HepG2 (cell line): Measurements from ENCODE around the gene GCLC. TPM values are rescaled to one million over a fixed set of nuclear protein-coding genes. Genes with fewer than 3 reads are reported as not detected.

Source experiments
- CCAR2 ChIP-seq: fragments of 200-400 bp; formaldehyde crosslinking; optimal IDR thresholded peaks from 2 replicates; pipeline ENCODE3; 2018; ENCODE audit warnings: low read depth, mild to moderate bottlenecking, low read length, moderate library complexity
- ESRRA ChIP-seq: sonication (generic); formaldehyde crosslinking; IDR thresholded peaks from 2 replicates; pipeline ENCODE4 v1.5.1; 2020; ENCODE audit warnings: mild to moderate bottlenecking, low read depth, missing genetic modification reagents
- FOXA1 ChIP-seq, 2 experiments: fragments of 450-650 bp in 1 of 2; sonication (generic) in 1 of 2; formaldehyde crosslinking in 1 of 2; IDR thresholded peaks; 2 replicates each; pipeline versions ENCODE4 v1.4.0 to v1.6.1; 2016 to 2020; ENCODE audit warnings: missing genetic modification reagents in 1 of 2
- JDP2 ChIP-seq: sonication (generic); formaldehyde crosslinking; IDR thresholded peaks from 2 replicates; pipeline ENCODE4 v1.8.1; 2022; ENCODE audit warnings: missing genetic modification reagents, borderline replicate concordance
- KAT2B ChIP-seq: fragments of 150-350 bp; IDR thresholded peaks from 2 replicates; pipeline ENCODE4 v1.6.1; 2014; ENCODE audit warnings: low read depth, low read length, borderline replicate concordance
- MED1 ChIP-seq: sonication (generic); formaldehyde crosslinking; IDR thresholded peaks from 2 replicates; pipeline ENCODE4 v1.4.0; 2020; ENCODE audit warnings: missing genetic modification reagents
- MEF2D ChIP-seq: sonication (generic); formaldehyde crosslinking; IDR thresholded peaks from 2 replicates; pipeline ENCODE4 v1.5.1; 2020; ENCODE audit warnings: mild to moderate bottlenecking, missing genetic modification reagents
- MTF1 ChIP-seq: sonication (generic); formaldehyde crosslinking; IDR thresholded peaks from 2 replicates; pipeline ENCODE4 v1.5.0; 2020; ENCODE audit warnings: missing genetic modification reagents
- NCOA5 ChIP-seq: sonication (generic); formaldehyde crosslinking; IDR thresholded peaks from 2 replicates; pipeline ENCODE4 v1.4.0; 2020; ENCODE audit warnings: missing genetic modification reagents
- ONECUT2 ChIP-seq: sonication (generic); formaldehyde crosslinking; IDR thresholded peaks from 2 replicates; pipeline ENCODE4 v1.4.0; 2020; ENCODE audit warnings: missing genetic modification reagents
- PLRG1 ChIP-seq: fragments of 450-650 bp; conservative IDR thresholded peaks from 2 replicates; pipeline ENCODE4 v1.6.1; 2016
- REL ChIP-seq: sonication (generic); formaldehyde crosslinking; conservative IDR thresholded peaks from 2 replicates; pipeline ENCODE4 v1.8.0; 2022; ENCODE audit warnings: mild to moderate bottlenecking, missing genetic modification reagents, moderate library complexity
- SAFB2 ChIP-seq: sonication (generic); formaldehyde crosslinking; IDR thresholded peaks from 2 replicates; pipeline ENCODE4 v1.5.1; 2020; ENCODE audit warnings: missing genetic modification reagents, low read depth, mild to moderate bottlenecking, borderline replicate concordance
- SNRNP70 ChIP-seq: fragments of 200-400 bp; formaldehyde crosslinking; IDR thresholded peaks from 2 replicates; pipeline ENCODE4 v1.6.1; 2017; ENCODE audit warnings: mild to moderate bottlenecking, low read depth, low read length, moderate library complexity
- SRSF4 ChIP-seq: fragments of 200-400 bp; formaldehyde crosslinking; IDR thresholded peaks from one replicate; pipeline ENCODE4 v1.6.1; 2018; ENCODE audit warnings: mild to moderate bottlenecking, low read depth, low read length, moderate library complexity; ENCODE audit not compliant: poor library complexity, severe bottlenecking
- ZEB1 ChIP-seq: IDR thresholded peaks from 2 replicates; pipeline ENCODE4 v1.6.1; 2012; ENCODE audit warnings: mild to moderate bottlenecking, low read depth, inconsistent platforms; ENCODE audit not compliant: insufficient replicate concordance
- ZNF143 ChIP-seq: sonication (generic); formaldehyde crosslinking; IDR thresholded peaks from 2 replicates; pipeline ENCODE4 v1.4.0; 2020; ENCODE audit warnings: missing genetic modification reagents
- ZNF225 ChIP-seq: sonication (generic); formaldehyde crosslinking; IDR thresholded peaks from 2 replicates; pipeline ENCODE4 v1.4.0; 2020; ENCODE audit warnings: mild to moderate bottlenecking, missing genetic modification reagents
- ZNF296 ChIP-seq: sonication (generic); formaldehyde crosslinking; conservative IDR thresholded peaks from 2 replicates; pipeline ENCODE4 v1.5.0; 2020; ENCODE audit warnings: mild to moderate bottlenecking, missing genetic modification reagents
- ZNF354B ChIP-seq: sonication (generic); formaldehyde crosslinking; IDR thresholded peaks from 2 replicates; pipeline ENCODE4 v1.8.0; 2022; ENCODE audit warnings: mild to moderate bottlenecking, missing genetic modification reagents
- ZNF451 ChIP-seq: sonication (generic); formaldehyde crosslinking; IDR thresholded peaks from 2 replicates; pipeline ENCODE4 v1.5.0; 2020; ENCODE audit warnings: mild to moderate bottlenecking, missing genetic modification reagents
- ZNF562 ChIP-seq: sonication (generic); formaldehyde crosslinking; IDR thresholded peaks from 2 replicates; pipeline ENCODE4 v1.8.0; 2022; ENCODE audit warnings: missing genetic modification reagents, borderline replicate concordance
- ZNF672 ChIP-seq: sonication (generic); formaldehyde crosslinking; IDR thresholded peaks from 2 replicates; pipeline ENCODE4 v1.8.1; 2022; ENCODE audit warnings: missing genetic modification reagents
- ZSCAN25 ChIP-seq: sonication (generic); formaldehyde crosslinking; IDR thresholded peaks from 2 replicates; pipeline ENCODE4 v1.8.0; 2022; ENCODE audit warnings: mild to moderate bottlenecking, missing genetic modification reagents
- polyA plus RNA-seq, 8 experiments: library from polyadenylated mRNA; depleted of rRNA in 3 of 8; stranded (reverse) in 7 of 8; unstranded in 1 of 8; fragments of >200 nt; fragmentation: Illumina TruSeq in 4 of 8; extraction: Trizol in 4 of 8; gene quantifications; 2 replicates each; pipeline versions ENCODE4 v1.2.1 to v1.2.3, GENCODE V29; 2011 to 2016; ENCODE audit warnings: low read depth in 4 of 8, missing spikeins in 1 of 8, mixed read lengths in 1 of 8; ENCODE audit not compliant: insufficient read depth in 1 of 8
- total RNA-seq, 5 experiments: library from RNA; depleted of rRNA; stranded (reverse); fragments of >200 nt; fragmentation: Illumina TruSeq; extraction: Trizol; gene quantifications; 2 replicates each; pipeline ENCODE4 v1.2.3, GENCODE V29; 2016; ENCODE audit warnings: low read depth in 1 of 5
- TF ChIP-seq, protein P1 (sequence below): sonication (generic); formaldehyde crosslinking; IDR thresholded peaks from 2 replicates; pipeline ENCODE4 v1.5.0; 2020; ENCODE audit warnings: missing genetic modification reagents
- TF ChIP-seq, protein P2 (sequence below): sonication (generic); formaldehyde crosslinking; conservative IDR thresholded peaks from 2 replicates; pipeline ENCODE4 v1.4.0; 2020; ENCODE audit warnings: missing genetic modification reagents
- TF ChIP-seq, protein P3 (sequence below): sonication (generic); formaldehyde crosslinking; IDR thresholded peaks from 2 replicates; pipeline ENCODE4 v1.5.1; 2020; ENCODE audit warnings: missing genetic modification reagents, mild to moderate bottlenecking, borderline replicate concordance

The GCLC gene
- total and polyA plus RNA-seq, 2 of the 13 experiments (the other 11 are each of a cell fraction or from before 2014, with no cell fraction given) = 35.3 to 84.6 TPM

DNA sequence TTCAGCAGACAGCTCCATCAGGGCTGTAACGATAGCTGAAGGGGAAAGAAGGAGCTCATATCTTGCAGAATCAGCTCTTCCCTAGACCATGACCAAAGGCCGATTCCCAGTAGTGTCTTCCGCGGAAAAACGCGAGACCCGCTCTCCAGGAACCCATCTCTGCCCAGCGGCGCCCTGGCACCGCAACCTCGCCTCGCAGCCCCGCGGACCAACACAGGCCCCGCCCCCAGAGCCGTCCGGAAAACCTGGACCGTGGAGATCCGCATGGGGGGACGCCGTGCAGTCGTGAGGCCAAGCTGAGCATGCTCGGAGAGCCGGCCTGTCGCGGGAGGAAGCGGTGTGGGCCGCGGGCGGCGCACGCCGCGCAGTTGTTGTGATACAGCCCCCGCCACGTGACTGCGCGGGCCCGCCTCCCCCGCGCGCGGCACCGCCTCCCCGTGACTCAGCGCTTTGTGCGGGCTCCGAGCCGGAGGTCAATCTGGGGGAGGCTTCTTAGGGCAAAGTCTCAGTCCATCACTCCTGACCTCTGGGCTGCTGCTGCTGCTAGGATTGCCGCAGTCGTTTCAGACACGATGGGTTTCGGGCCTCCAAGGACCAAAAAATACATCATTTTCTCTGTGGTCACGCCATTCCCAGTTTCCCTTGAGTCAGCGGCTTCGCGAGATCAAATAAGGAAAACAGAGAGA, 3.1 kb upstream of the GCLC start (continued):
- peak; percentile 97 for TF ChIP-seq MED1 (CRISPR knock-in tag)
- no peak for TF ChIP-seq CCAR2
- no peak for TF ChIP-seq SRSF4
- peak; percentile 88; the same call in 1 of the 2 replicates for TF ChIP-seq SAFB2 (CRISPR knock-in tag)
- TF ChIP-seq ZNF562 (CRISPR knock-in tag) = no peak; the same call in 1 of the 2 replicates
- TF ChIP-seq ESRRA (CRISPR knock-in tag) = peak; percentile 98
- no peak; the same call in 1 of the 2 replicates for TF ChIP-seq ZNF354B (CRISPR knock-in tag)
- peak; percentile 89 for TF ChIP-seq REL
- TF ChIP-seq PLRG1 = no peak
- TF ChIP-seq, protein P1, sequence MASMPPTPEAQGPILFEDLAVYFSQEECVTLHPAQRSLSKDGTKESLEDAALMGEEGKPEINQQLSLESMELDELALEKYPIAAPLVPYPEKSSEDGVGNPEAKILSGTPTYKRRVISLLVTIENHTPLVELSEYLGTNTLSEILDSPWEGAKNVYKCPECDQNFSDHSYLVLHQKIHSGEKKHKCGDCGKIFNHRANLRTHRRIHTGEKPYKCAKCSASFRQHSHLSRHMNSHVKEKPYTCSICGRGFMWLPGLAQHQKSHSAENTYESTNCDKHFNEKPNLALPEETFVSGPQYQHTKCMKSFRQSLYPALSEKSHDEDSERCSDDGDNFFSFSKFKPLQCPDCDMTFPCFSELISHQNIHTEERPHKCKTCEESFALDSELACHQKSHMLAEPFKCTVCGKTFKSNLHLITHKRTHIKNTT (CRISPR knock-in tag) = 0 out of 2 replicates have a peak, but pooled peaks have one; percentile 11
- TF ChIP-seq ZSCAN25 (CRISPR knock-in tag) = peak; percentile 88; the same call in 1 of the 2 replicates
- peak; percentile 93 for TF ChIP-seq JDP2 (CRISPR knock-in tag)
- peak; percentile 84; the same call in 1 of the 2 replicates for TF ChIP-seq MTF1 (CRISPR knock-in tag)
- TF ChIP-seq, protein P2, sequence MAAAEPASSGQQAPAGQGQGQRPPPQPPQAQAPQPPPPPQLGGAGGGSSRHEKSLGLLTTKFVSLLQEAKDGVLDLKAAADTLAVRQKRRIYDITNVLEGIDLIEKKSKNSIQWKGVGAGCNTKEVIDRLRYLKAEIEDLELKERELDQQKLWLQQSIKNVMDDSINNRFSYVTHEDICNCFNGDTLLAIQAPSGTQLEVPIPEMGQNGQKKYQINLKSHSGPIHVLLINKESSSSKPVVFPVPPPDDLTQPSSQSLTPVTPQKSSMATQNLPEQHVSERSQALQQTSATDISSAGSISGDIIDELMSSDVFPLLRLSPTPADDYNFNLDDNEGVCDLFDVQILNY (CRISPR knock-in tag) = peak; percentile 43; the same call in 1 of the 2 replicates
- TF ChIP-seq ZNF451 (CRISPR knock-in tag) = peak; percentile 84; the same call in 1 of the 2 replicates
- 0 out of 2 replicates have a peak, but pooled peaks have one; percentile 49 for TF ChIP-seq MEF2D (CRISPR knock-in tag)
- no peak; the same call in 1 of the 2 replicates for TF ChIP-seq KAT2B
- no peak for TF ChIP-seq NCOA5
- TF ChIP-seq SNRNP70 = no peak
- peak; percentile 72; the same call in 1 of the 2 replicates for TF ChIP-seq ZNF225 (CRISPR knock-in tag)
- peak; percentile 68 for TF ChIP-seq ZNF143
- no peak for TF ChIP-seq FOXA1 (IDR thresholded peaks at IDR 0.05)
- peak; percentile 65 for TF ChIP-seq FOXA1 (CRISPR knock-in tag; IDR thresholded peaks at IDR 0.05)
- TF ChIP-seq ONECUT2 (CRISPR knock-in tag) = peak; percentile 61
- 0 out of 2 replicates have a peak, but pooled peaks have one; percentile 82 for TF ChIP-seq ZNF672 (CRISPR knock-in tag)
- no peak for TF ChIP-seq ZNF296 (CRISPR knock-in tag)
- TF ChIP-seq, protein P3, sequence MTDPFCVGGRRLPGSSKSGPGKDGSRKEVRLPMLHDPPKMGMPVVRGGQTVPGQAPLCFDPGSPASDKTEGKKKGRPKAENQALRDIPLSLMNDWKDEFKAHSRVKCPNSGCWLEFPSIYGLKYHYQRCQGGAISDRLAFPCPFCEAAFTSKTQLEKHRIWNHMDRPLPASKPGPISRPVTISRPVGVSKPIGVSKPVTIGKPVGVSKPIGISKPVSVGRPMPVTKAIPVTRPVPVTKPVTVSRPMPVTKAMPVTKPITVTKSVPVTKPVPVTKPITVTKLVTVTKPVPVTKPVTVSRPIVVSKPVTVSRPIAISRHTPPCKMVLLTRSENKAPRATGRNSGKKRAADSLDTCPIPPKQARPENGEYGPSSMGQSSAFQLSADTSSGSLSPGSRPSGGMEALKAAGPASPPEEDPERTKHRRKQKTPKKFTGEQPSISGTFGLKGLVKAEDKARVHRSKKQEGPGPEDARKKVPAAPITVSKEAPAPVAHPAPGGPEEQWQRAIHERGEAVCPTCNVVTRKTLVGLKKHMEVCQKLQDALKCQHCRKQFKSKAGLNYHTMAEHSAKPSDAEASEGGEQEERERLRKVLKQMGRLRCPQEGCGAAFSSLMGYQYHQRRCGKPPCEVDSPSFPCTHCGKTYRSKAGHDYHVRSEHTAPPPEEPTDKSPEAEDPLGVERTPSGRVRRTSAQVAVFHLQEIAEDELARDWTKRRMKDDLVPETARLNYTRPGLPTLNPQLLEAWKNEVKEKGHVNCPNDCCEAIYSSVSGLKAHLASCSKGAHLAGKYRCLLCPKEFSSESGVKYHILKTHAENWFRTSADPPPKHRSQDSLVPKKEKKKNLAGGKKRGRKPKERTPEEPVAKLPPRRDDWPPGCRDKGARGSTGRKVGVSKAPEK (CRISPR knock-in tag) = peak; percentile 79; the same call in 1 of the 2 replicates
- TF ChIP-seq ZEB1 = no peak
